HG02588 (cell line): ENCODE data around the gene SOHLH2.

Experiments used
- ATAC-seq: cut with Tn5 transposase; IDR thresholded peaks from one replicate; pipeline ENCODE4 v1.9.1; 2021; ENCODE audit warnings: mild to moderate bottlenecking, moderate library complexity; ENCODE audit not compliant: unreplicated experiment

Gene SOHLH2

GRCh38 chr13:36188441-36188840 is 25.9 kb downstream of the SOHLH2 start:
- ATAC-seq = no peak

- ATAC-seq = no peak
These were observed 30.5 kb downstream of the SOHLH2 start for GRCh38 chr13:36183901-36184300.

- ATAC-seq = no peak
These were observed 38.7 kb downstream of the SOHLH2 start for GRCh38 chr13:36175621-36176020.

GRCh38 chr13:36174923-36175322 is 39.4 kb downstream of the SOHLH2 start:
- ATAC-seq = no peak

GRCh38 chr13:36173571-36174322 is 40.6 kb downstream of the SOHLH2 start:
- no peak for ATAC-seq

GRCh38 chr13:36166046-36166445 is 48.3 kb downstream of the SOHLH2 start:
- ATAC-seq = no peak

- ATAC-seq = no peak
These were observed 50.5 kb downstream of the SOHLH2 start for GRCh38 chr13:36163809-36164308.

- ATAC-seq = no peak
These were observed 51.1 kb downstream of the SOHLH2 start for GRCh38 chr13:36163286-36163685.

- ATAC-seq = no peak
These were observed 54.1 kb downstream of the SOHLH2 start for GRCh38 chr13:36160297-36160696.

- no peak for ATAC-seq
These were observed 55.7 kb downstream of the SOHLH2 start for GRCh38 chr13:36158611-36159010.

GRCh38 chr13:36157480-36157879 is 56.9 kb downstream of the SOHLH2 start:
- no peak for ATAC-seq

- no peak for ATAC-seq
These were observed 59.6 kb downstream of the SOHLH2 start for GRCh38 chr13:36154567-36155291.

GRCh38 chr13:36151591-36151990 is 62.8 kb downstream of the SOHLH2 start:
- ATAC-seq = no peak

- ATAC-seq = no peak
These were observed 65.9 kb downstream of the SOHLH2 start for GRCh38 chr13:36148446-36148845.

- no peak for ATAC-seq
These were observed 67.0 kb downstream of the SOHLH2 start for GRCh38 chr13:36147330-36147729.

GRCh38 chr13:36146511-36147269 is 67.7 kb downstream of the SOHLH2 start:
- no peak for ATAC-seq

- no peak for ATAC-seq
These were observed 70.6 kb downstream of the SOHLH2 start for GRCh38 chr13:36143738-36144137.

- no peak for ATAC-seq
These were observed 71.6 kb downstream of the SOHLH2 start for GRCh38 chr13:36142735-36143134.

- ATAC-seq = no peak
These were observed 78.5 kb downstream of the SOHLH2 start for GRCh38 chr13:36135876-36136275.

- no peak for ATAC-seq
These were observed 79.7 kb downstream of the SOHLH2 start for GRCh38 chr13:36134632-36135031.

- no peak for ATAC-seq
These were observed 80.3 kb downstream of the SOHLH2 start for GRCh38 chr13:36133950-36134626.
